Lower leg skin (tissue), 3 donors: ENCODE results near the gene ULBP3.
"Not testable (repeated sequence)": the region's sequence is repeated elsewhere in the genome, so short reads cannot be mapped to it uniquely, and the experiment has no call there.

Source experiments
- CTCF ChIP-seq, 3 donors: fragments of 450-650 bp; IDR thresholded peaks; one replicate each; pipeline ENCODE4 v1.5.1; 2016; ENCODE audit warnings: antibody characterized with exemption in 3 of 3, mild to moderate bottlenecking in 3 of 3, moderate library complexity in 2 of 3
- POLR2A ChIP-seq, 2 donors: fragments of 450-650 bp; IDR thresholded peaks; one replicate each; pipeline ENCODE4 v1.6.1; 2016 to 2017; ENCODE audit warnings: antibody characterized with exemption in 2 of 2, mild to moderate bottlenecking in 1 of 2, moderate library complexity in 1 of 2

- TF ChIP-seq POLR2A, CTCF (IDR thresholded peaks at IDR 0.05): not testable (repeated sequence)
Measured at GRCh38 chr6:150013785-150014622, 54.9 kb downstream of the ULBP3 start.
